A549 (cell line): ENCODE results near the gene POLR1C.

Experiments used
- CHD2 ChIP-seq: fragments of 150-350 bp; IDR thresholded peaks from 2 replicates; pipeline ENCODE4 v1.6.1; 2014; ENCODE audit warnings: low read length; ENCODE audit not compliant: partially characterized antibody
- CTCF ChIP-seq: fragments of >200 bp; sonication (Bioruptor Twin); formaldehyde crosslinking; IDR thresholded peaks from 3 replicates; pipeline ENCODE4 v1.5.1; 2016
- JUNB ChIP-seq: fragments of >200 bp; sonication (Bioruptor Twin); formaldehyde crosslinking; IDR thresholded peaks from 2 replicates; pipeline ENCODE4 v1.6.1; 2016
- MYC ChIP-seq: IDR thresholded peaks from 2 replicates; pipeline ENCODE4 v1.6.1; 2012; ENCODE audit warnings: mild to moderate bottlenecking, inconsistent platforms, low read length, improper control_type of control experiment, borderline replicate concordance
- NPAS2 ChIP-seq: fragments of 250-450 bp; sonication (Bioruptor Pico); IDR thresholded peaks from 2 replicates; pipeline ENCODE4 v1.8.0; 2022; ENCODE audit warnings: mild to moderate bottlenecking, moderate library complexity, borderline replicate concordance
- POLR2A ChIP-seq: IDR thresholded peaks from 2 replicates; pipeline ENCODE4 v1.6.1; 2012; ENCODE audit warnings: mild to moderate bottlenecking, low read length
- REST ChIP-seq: fragments of 200-600 bp; sonication (generic); IDR thresholded peaks from 2 replicates; pipeline ENCODE4 v1.6.1; 2016; ENCODE audit warnings: antibody characterized with exemption, mild to moderate bottlenecking, moderate library complexity

- TF ChIP-seq REST (no peak), POLR2A (no peak), CTCF (peak; percentile 27; the same call in 2 of the 3 replicates), MYC (no peak), JUNB (no peak), NPAS2 (no peak), CHD2 (no peak)
These were observed 20.3 kb upstream of the POLR1C start for GRCh38 chr6:43496370-43497128.
